Head of caudate nucleus (tissue), 42 donors: ENCODE data around the gene NASP.

Source experiments
- DNase-seq, 42 donors: peaks; one replicate each; pipeline versions ENCODE4 v3.0.0 to v3.0.0-alpha.2; 2020 to 2021; ENCODE audit warnings: mixed read lengths in 7 of 42
- intact Hi-C: fragments of 100-400 bp; cut with DNase I; formaldehyde crosslinking; loops from one replicate; pipeline ENCODE4 v1.15.0; 2022

The NASP gene

DNA sequence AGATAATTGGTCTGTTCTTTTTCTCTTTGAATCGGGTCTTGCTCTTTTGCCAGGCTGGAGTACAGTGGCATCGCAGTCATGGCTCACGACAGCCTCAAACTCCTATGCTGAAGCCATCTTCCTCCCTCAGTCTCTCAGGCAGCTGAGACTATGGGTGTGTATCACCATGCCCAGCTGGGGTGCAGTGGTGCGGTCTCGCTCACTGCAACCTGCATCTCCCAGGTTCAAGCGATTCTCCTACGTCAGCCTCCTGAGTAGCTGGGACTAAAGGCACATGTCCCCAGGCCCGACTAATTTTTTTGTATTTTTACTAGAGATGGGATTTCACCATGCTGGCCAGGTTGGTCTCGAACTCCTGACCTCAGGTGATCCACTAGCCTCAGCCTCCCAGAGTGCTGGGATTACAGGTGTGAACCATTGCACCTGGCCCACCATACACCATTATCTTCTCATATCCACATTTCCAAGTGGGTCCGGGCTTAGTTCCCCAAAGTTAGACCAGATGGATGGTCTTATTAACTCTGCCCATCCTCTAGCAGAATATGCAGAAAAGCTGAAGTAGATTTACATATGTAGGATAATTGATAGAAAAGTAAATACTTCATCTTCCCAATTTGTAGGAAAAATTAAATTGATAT lies 26.9 kb downstream of the NASP start:
- intact Hi-C loops, result no loop called here

DNA sequence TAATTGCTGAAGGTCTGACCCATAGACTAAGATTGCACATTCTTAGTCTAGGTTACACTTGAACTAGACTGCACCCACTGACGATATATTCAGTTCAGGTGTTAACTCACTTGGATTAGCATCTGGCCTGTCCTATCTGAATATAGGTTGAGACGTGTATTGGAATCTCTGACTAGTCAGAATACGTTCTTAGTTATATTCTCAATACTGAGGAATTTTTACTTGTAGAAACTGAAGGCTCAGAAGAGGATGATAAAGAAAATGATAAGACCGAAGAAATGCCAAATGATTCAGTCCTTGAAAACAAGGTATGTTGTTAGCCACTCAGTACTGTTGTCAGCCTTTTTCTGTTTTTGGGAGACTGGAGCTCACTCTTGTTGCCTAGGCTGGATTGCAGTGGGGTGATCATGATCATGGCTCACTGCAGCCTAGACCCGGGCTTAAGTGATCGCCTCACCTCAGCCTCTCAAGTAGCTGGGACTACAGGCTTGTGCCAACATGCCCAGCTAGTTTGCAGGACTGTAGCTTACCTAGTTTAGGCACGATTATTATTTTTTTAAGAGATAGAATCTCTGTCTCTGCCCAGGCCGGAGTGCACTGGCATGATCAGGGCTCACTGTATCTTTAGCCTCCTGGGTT lies 29.2 kb downstream of the NASP start:
- intact Hi-C loops, result no loop called here

More for the DNA sequence above, 26.9 kb downstream of the NASP start:
- DNase-seq, result no peak

DNA sequence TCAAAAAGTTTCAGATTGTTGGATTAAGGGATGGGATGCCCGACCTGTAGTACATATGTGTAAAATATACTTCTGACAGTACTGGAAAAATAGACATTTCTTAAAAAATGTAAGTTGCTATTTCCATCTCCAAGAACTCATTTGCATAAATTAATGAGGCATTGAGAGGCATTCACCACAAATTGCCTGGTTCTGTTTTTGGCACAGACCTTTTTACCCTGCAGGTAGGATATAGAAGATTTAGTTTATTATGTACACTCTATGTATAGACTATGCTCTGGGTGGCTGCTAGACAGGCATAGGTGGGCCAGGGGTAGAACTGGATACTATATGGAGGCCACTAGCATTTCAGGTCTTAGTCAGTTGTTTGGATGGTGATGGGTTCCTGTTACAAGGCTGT lies 32.0 kb downstream of the NASP start:
- intact Hi-C loops, result no loop called here
- DNase-seq, result no peak

More for the DNA sequence above, 29.2 kb downstream of the NASP start:
- no peak for DNase-seq

DNA sequence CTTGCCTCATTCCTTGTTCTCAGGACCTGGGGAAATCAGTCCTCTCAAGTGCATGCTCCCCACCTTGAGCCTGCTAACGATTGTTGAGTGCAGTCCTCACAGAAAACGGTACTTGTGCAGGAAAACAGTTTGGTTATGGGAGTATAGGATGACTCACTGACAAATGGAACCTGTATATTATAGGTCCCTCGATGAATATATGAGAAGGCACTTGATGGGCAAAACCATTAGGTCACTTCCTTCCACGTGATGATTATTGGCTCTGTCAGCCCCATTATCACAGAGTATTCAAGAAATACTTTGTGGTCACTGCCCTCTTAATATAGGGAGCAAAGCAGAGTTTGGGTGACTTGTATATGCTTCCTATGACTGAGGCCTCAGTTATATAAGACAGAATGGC lies 33.8 kb downstream of the NASP start:
- intact Hi-C loops, result no loop called here

DNA sequence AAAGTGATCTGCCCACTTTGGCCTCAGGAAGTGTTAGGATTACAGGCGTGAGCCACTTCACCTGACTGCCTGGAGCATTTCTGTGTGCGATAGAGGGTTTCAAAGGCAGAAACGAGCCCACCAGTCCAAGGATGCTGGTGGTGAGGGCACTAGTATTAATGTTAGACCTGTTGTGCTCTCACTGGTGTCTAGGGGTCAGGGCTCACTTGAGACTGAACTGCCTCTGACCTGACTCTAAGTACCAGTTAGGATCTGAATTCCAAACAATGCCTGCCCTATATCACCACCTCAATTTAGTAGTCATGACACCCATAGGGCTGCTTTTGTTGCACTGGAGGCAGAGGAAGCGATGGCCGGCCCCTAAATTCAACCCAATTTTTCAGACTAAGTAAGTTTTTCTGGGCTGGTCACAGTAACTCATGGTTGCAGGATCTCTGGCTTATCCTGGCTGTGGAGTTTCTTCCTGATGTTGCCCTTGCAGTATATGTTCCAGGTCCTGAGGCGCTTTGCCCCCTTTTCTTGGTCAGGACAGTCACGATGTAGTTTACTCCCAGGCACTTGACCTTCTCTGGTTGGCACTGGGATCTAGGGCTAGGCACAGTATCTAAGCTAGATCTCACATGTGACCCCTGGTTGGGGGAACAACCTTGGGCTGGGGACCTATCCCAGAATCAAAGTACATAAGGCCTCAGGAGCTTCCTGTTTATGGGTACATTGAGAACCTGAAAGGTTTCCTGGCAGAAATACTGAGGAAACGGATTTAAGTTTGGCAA lies 35.5 kb downstream of the NASP start:
- no peak for DNase-seq
- intact Hi-C loops, result no loop called here

More for the DNA sequence above, 33.8 kb downstream of the NASP start:
- no peak for DNase-seq

DNA sequence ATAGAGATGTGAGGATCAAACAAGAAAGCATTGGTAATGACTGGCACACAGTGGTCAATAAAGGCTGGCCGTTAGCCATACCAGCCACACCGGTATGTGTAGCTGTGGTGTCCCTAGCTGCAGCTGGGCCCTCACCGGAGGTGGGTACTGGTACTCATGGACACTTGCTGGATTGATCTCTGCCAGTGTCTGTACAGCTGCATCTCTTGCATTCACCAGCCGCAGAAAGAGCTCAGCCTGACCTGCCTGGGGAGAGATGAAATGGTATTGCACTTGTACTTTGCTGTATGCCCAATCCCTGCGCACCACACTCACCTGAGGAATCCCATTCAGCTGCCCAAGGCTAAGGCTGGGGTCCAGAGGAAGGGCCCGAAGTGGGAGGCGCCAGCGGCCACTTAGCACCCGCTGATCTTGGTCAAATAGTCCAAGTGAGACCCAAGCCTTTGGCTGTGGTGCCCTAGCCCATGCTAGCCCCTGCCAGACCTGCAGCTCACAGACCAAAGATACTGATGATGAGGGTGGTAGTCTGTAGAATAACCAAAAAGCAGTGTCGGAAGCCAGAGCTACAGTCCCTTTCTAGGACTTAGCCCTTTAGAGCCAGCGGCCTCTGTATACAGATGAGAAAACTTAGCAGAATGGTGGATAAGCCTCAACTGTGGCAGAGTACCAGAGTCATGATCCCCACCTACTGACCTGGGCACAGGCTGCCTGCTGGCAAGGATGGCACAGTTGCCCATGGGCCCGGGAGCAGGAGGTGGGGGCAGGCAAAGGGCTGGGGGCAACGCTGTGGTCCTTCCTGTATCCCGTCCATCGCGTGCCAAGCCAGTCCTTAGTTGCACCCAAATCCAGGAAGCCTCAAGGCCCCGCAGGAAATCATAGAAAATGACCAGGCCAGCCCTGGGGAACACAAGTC lies 37.0 kb downstream of the NASP start:
- no peak for DNase-seq

DNA sequence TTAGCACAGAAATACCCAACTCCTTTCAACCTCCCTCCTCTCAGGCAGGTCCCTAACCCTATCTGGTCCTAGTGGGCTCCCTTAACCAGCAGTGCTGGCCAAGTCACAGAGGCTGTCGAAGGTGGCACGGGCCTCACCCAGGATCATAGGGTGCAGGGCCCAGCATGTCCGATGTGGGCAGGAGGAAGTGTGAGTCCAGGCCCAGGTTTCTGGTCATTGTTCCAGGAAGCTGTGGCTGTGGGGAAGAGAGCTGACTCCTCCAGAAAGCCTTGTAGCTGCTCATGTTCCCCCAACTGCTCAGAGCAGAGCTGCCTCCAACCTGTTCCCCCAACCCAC lies 37.6 kb downstream of the NASP start:
- DNase-seq, result peak in 6 of 42 donors; percentile 5 to 44 (median 25)
- intact Hi-C loops, result no loop called here

More for the DNA sequence above, 37.0 kb downstream of the NASP start:
- intact Hi-C loops, result no loop called here

DNA sequence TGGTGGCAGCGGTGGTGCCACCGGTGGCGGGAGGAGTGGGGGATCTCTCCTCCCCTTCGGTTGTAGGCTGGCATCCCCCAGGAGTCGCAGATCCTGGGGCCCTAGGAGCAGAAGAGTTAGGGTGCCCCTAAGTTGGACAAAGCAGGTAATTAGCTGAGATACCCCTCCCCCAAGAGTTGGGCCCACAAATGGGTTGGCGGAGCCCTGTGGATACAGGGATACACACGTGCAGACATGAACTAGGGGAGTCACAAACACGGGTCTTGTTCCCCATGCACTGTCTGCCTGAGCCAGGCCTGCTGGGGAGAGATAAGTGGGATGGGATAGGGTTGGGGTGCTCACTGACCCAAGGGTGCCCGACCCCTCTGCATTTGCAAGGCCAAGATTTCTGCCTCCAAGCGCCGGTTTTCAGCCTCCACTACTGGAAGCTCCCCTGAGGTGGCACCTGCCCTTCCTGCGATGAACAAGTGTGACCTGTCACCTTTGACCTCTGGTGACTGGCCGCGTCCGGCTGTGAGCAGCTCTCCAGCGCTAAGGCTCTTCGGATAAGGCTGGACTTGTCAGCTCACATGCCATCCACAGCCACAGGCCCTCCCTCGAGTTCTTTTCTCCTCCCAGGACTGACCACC lies 38.2 kb downstream of the NASP start:
- intact Hi-C loops, result no loop called here
- DNase-seq, result no peak

DNA sequence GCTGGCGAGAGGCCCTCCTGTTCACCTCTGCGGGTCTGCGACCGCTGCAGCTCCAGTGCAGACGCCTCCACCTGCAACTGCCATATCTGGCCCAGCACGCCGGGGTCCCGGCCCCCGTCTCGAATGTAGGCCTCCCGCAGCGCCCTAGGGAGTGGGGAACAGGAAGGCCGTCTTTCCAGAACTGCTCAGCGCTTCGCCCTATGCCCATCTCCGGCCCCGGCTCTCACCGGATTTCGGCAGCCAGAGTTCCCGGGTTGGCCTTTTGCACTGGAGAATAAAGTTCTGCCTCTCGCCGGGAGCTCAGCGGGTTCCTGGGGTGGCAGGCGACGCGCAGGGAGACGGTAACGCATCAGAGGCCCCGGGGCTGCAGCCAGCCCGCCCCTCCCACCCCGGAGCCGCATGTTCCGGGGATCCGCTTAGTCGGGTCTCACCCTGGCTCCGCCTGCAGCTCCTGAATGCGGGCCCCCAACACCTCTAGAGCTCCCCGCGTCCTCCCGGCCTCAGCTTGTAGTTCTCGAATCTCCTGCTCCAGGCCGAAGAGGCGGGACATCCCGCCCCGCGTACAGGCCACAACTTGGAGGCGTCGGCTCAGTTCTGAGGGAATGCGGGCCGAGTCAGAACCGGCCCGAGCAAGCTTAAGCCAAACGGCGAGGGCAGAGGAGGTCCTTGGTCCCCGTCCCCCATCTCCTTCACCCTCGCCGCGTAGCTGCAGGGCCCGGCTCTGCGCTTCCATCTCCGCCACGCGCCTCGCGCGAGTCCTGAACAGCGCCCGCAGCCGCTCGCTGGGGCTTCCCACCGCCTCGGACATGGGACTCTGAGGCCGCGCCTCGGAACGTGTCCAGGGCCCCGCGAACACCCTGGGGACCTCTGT lies 38.9 kb downstream of the NASP start:
- intact Hi-C loops, result no loop called here
- no peak for DNase-seq

DNA sequence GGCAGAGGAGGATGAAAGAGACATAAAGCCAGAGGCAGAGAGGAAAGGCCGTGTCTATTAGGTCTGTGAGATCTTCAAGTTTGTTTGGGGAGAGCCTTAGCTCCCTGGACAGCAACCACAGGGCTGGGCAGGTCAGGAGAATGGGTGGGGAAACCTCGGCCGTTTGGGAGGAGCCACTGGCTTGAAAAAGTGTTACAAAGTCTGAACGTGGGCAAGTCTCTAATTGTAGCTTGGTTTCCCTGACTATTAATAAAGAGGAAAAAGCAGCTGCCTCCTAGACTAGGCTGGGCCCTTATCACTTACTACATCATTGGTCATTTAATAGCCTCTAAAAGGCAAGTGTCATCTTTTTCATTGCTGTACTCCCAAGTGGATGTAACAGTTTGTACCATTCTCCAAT lies 40.1 kb downstream of the NASP start, which contains the start of gene CCDC17:
TSS of gene CCDC17 (minus strand) at position 83 of the 400 bp plus-strand sequence. CDS start 145 bp downstream, outside the sequence.
- DNase-seq, result no peak
- intact Hi-C loops, result no loop called here

DNA sequence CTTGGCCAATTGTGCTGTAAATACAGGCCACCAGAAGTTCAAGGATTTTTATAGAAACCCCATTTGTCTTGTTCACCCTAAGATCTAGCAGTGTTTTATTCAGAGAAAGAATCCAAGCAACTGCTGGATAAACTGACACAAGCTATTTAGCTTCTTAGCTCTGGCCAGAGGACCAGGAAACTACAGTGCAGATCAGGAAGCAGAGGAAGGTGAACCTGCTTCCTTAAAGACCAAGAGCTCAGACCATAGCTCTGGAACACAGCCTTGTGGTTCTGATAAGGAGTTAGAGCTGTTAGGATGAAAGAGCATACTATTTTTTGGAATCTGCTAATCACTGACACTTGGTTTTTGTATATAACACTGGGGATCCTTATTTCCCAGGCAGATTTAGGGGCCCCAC lies 45.2 kb downstream of the NASP start:
- intact Hi-C loops, result no loop called here
- no peak for DNase-seq

DNA sequence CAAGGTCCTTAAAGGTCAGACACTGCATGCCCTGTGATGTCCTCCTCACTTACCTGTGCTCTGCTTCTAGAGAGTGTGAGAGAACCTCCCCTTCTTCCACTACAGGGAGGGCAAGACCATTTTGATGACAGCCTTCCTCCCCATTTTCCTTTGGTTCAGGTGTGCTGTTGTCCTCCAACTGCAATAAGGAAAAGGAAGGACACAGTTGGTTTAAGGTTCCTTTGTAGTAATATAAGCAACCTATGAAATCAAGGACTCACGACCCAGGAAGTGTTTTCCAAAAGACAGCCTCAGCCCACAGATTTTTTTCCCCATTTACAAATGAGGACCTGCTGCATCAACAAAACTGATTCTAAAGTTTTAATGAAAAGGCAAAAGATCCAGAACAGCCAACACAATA lies 46.6 kb downstream of the NASP start:
- no peak for DNase-seq
- intact Hi-C loops, result no loop called here

DNA sequence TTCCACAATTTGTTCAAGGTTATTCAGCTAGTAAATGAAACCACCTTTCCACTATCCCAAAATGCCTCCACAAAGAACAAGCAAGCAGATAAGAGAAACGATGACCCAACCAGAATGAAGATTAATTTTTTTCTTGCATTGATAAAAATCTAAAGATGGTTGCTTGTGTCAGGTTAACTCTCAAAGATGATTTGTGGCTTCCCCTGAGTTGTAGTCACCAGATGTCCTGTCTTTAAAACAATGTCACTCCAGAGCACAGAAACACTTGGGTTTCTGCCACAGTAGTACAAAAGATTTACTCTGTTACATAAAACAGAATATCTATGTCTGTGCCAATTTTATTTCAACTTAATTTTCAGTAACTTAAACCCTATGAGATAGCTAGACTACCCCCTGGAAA lies 51.4 kb downstream of the NASP start:
- DNase-seq, result no peak
- intact Hi-C loops, result no loop called here

DNA sequence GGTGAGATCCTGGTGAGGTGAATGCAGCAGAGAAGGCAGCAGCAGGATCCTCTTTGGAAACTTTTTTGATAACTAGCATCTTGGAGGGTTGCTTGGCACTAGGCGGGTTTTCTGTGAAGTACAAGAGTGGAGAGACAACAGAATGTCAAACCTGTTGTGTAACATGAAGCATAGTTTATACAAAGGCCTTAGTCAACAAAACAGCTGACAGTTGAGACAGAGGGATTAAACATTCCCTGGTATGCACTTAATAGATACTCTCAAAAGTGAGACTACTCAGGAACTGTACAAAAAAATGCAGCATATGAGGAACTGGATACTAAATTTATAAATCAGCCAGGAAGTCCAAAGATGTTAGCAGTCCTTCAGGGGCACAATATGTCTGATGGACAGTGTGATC lies 56.5 kb downstream of the NASP start:
- intact Hi-C loops, result no loop called here
- DNase-seq, result no peak

DNA sequence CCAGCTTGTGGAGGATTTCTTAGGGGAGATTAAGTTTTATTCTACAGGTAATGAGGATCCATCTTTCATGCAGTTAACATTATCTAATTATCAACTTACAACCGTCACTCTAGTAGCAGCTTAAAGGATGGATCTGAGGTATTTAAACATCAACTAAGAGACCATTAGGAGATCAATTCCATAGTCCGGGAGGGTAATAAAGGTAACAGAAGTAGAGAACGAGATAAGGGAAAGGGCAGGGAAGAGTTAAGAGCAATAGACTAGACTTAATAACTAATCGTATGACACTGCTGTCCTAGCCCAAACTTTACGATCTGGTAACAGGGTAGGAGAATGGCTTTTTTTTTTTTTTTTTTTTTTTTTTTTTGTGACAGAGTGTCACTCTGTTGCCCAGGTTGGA lies 59.5 kb downstream of the NASP start:
- intact Hi-C loops, result no loop called here
- no peak for DNase-seq

DNA sequence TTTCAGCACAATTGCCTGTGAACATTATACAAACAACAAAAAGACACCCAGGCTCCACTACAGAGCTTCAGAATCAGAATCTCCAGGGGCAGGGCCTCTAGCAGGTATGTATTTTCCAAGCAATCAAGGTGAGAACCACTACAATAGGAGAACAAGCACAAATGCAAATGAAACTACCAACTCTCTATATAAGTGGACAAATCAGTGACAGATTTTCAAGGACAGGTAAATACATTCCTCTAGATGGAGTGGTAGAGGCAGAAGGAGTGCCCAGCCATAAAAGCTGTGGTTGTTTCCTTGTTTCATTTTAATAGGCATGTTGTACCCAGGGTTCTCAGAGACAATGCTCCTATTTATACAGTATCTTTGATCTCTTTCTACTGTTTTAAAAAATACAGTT lies 60.1 kb downstream of the NASP start:
- intact Hi-C loops, result no loop called here
- peak in 1 of 42 donors; percentile 10 for DNase-seq

DNA sequence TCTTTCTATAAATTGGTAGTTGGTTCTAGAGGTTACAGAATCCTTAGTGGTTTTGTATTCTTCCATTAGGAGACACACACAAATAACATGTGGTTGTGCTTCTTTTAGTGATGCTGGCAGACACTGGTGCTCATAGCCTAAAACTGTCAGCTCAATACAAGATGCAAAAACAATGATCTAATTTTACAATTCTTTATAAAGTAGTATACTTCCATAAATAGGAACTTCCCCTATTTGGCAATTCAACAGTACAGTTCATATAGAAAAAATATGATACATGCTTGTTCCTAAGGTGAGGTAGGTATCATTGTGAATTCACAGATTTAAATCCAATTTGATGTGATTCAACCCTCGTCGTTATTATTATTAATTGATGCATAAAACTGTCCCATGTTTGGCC lies 60.8 kb downstream of the NASP start:
- intact Hi-C loops, result no loop called here
- DNase-seq, result no peak
